Effector CD4-positive, alpha-beta T cell (primary cell): ENCODE data around the gene TBC1D2.

ENCODE experiments used
- DNase-seq: peaks from one replicate; pipeline ENCODE4 v3.0.0-alpha.2; 2020

Gene TBC1D2

GRCh38 chr9:98236901-98237487 lies 18.5 kb downstream of the TBC1D2 start:
- DNase-seq = no peak

GRCh38 chr9:98235126-98235525 lies 20.3 kb downstream of the TBC1D2 start:
- DNase-seq = no peak

DNA sequence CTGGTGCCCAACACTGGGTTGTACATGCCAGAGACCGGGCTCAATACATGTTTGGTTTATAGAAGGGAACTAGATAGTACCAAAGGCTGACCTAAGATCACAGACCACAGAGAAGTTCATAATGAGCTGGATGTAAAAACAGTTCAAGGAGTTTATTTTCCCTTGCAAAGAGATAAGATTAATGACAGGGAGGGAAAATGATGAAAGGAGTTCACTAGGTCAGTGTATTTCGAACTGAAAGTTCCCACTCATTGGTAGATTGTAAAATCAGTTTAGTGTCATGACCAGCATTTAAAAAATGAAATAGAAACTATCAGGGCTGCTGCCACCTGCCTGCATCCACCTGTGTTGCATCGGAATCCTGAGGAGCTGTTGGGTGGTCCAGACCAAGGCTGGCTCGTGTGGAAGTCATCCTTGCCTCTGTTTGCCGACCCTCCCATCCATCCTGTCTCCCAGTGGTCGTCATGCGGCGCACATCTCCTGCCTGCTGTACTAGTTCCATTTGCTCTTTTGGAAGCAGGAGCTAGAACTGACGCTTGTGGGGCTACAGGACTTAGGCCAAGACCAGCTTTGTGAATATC lies 21.1 kb downstream of the TBC1D2 start:
- no peak for DNase-seq

DNA sequence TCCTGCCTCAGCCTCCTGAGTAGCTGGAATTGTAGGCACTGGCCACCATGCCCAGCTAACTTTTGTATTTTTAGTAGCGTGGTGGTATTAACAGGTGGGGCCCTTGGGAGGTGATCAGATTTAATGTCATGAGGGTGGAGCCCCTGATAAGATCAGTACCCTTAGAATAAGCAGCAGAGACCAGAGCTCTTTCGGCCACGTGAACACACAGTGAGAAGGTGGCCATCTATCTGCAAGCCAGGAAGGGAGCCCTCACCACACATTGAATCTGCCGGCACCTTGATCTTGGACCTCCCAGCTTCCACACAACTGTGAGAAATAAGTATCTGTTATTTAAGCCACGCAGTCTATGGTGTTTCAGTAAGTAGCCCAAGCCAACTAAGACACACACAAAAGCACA lies 22.5 kb downstream of the TBC1D2 start:
- no peak for DNase-seq

- no peak for DNase-seq
These were observed 23.5 kb downstream of the TBC1D2 start for GRCh38 chr9:98231770-98232478.

DNA sequence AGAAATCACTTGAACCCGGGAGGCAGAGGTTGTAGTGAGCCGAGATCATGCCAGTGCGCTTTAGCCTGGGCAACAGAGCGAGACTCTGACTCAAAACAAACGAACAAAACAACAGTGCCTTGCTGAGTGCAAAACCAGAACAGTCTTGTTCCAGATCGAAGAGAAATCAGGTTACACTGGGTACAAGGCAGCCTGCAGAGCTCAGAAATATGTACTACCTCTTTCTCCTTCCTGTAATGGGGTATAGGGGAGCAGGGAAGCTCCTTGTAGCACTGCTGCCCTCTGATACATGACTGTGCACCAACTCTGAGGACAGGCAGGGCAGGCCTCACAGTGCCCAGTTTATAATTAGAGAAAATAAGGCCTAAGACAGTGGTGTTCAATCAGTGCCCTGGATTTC lies 24.7 kb downstream of the TBC1D2 start:
- no peak for DNase-seq

- no peak for DNase-seq
These were observed 25.1 kb downstream of the TBC1D2 start for GRCh38 chr9:98230304-98230703.

- DNase-seq = no peak
These were observed 25.8 kb downstream of the TBC1D2 start for GRCh38 chr9:98229620-98230019.

DNA sequence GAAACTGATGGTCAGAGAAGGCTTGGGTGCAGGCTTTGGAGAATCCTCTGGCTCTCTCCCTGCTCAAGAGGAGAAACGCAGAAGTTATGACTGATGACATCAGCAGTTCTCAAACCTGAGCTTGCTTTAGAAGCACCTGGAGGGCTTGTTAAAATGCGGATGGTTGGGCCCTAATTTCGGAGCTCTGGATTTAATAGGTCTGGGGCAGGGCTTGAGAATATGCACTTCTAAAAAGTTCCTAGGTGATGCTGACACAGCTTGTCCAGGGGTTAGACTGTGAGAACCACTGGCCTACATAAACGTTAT lies 26.4 kb downstream of the TBC1D2 start:
- no peak for DNase-seq

- DNase-seq = no peak
These were observed 26.9 kb downstream of the TBC1D2 start for GRCh38 chr9:98228392-98229089.

DNA sequence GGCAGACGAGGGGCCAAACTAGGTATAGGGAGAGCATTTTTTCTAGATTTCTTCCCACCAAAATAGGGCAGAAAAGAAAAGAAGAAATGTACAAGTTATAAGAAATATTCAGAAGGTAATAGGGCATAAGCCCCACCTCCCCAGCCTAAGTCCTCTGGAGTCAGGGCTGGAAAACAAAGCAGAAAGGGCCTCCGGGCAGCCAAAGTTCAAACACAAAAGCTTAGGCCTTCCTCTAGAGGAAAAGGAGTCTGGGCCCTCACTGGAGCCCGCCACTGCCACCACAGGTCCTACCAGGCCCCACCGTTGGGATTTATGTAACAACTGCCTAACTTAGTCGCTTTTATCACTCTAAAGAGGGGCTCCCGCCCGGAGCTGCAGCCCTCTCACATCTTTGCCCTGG lies 27.6 kb downstream of the TBC1D2 start:
- no peak for DNase-seq

- DNase-seq = no peak
These were observed 28.5 kb downstream of the TBC1D2 start for GRCh38 chr9:98226957-98227356.

- no peak for DNase-seq
These were observed 28.9 kb downstream of the TBC1D2 start for GRCh38 chr9:98226516-98226915.

GRCh38 chr9:98225015-98225442 lies 30.4 kb downstream of the TBC1D2 start:
- no peak for DNase-seq

DNA sequence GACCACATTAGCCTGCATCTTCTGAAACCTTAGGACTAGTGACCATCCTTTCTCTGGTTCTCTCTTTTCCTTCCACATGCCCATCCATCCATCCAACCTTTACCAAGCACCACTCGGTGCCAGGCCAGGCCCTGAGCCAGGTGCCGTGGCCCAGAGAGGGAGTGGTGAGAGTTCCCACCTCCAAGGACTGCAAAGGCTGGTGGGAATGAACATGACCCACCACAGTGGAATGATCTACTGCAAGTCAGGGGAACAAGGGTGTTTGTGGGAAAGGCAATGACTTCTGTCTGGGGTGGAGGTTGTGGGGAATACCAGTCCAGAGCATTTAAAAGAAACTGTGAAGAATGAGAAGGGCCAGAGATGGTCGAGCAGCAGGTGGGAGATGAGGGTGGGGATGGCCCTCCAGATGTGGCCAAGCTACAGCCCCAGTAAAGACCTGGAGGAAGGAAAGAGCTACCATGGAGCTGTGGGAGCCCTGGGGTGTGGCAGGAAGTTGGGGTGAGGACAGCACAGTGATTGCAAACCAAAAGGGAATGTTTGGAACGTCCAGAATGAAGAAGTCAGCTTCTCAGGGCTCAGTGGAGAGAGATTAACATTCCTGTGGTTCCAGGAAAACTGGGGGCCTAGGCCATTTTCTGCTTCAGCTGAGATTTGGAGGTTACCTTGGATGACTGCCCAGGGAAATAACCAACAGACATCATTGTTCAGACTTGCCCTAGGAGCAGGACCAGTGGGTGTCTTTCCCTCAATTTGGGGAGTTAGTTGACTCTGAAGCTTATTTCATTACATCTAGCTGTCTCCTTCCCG lies 32.4 kb downstream of the TBC1D2 start:
- no peak for DNase-seq

DNA sequence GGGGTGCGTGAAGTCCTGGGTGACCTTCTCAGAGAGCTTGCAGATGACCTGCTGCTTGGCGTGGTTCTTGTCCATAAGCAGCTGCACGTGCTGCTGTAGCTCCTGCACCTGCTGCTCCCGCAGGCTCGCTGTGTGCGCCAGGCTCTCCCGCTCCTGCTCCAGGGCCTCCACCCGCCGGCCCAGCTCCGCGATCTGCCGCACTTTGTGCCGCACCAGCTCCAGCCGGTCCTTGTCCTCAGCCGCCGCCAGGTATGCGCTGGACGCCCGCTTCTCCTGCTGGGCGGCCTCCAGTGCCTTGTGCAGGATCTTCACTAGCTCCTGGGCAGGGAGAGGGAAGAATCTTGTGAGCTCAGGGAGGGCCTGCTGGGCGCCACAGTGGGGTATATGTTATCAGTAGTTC lies 34.5 kb downstream of the TBC1D2 start:
- DNase-seq = no peak

DNA sequence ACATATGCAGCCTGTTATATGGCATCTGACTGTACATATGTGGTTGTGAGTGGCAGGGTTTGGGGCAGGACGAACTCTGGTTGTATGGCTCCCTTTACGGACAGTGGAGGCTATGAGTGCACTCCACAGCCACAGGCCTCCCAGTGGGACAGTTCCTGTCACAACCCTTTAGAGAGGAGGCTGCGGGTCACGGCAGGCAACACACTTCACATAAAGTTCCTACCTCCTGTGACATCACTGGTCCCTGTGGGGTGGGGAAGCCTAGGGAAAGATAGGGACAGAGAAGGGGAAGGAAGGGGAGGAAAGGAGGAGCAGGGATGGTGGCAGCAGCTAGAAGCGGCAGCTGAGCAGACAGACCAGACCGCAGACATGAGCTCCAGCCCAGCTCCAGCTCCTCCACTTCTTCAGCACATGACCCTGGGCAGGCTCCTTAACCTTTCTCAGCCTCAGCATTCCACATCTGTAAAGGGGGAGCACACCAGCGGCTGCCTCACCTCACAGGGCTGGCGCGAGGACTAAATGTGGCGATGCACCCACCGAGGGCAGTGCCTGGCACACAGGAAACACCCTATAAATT lies 35.6 kb downstream of the TBC1D2 start:
- DNase-seq = no peak

DNA sequence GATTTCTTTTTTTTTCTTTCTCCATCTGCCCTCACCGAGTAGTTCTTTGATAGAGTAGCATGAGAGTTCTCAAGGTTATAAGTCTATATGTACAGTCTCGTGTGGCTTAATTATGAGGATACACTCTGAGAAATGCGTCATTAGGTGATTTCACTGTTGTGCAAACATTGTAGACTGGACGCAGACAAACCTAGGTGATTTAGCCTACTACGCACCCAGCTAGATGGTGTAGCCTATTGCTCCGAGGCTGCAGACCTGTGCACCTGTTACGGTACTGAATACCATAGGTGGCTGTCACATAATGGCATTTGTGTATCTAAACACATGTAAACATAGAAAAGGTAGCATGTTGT lies 36.1 kb downstream of the TBC1D2 start:
- DNase-seq = no peak

DNA sequence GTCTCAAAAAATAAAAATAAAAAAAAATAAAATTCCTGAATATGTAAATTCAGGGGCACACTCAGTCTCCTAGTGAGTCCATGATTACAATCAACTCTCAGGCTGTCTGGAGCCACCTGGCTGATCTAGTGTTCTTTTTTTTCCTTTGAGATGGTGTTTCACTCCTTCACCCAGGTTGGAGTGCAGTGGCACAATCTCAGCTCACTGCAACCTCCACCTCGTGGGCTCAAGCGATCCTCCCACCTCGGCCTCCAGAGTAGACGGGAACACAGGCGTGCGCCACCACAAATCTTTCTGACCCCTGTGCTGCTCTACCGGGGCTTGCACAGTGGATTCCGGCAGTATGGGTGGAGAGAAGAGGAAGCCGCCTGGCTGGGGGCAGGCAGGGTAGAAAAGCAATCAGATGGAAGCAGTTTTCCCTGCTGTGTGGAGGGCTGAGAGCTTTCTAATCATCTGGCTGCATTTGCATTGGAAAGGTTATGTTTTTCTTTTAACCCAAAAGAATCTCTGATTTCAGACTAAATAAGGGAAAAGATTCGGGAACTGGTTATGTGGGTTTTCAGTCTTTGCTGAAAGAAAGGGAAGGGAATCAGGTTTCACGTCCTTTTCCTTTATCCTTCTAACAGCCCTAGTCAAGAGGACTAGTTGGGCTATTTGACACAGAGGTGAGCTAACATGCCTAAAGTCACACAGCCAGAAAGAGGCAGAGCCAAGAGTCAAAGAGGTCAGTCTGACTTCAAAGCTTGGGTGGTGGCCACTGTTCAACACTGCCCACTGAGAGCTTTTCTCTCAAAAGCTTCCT lies 36.7 kb downstream of the TBC1D2 start:
- DNase-seq = no peak

DNA sequence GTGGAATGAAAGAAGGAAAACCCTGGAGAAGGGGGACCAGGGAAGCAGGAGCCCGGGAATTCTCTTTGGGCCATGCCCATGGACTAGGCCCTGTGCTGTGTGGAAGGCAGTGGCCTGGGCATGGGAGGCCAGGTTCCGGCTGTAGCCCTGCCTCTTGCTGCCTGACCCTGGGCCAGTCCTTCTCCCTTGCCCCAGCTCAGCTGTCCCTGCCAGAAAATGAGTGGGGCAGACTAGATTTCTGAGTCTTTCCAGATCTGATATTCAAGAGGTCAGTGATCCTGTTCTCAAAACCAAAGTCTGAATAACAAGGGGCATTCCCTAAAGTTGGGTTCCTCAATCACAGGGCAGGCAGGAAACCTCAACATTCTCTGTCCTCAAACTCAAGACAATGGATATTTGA lies 38.2 kb downstream of the TBC1D2 start:
- DNase-seq = no peak

GRCh38 chr9:98216391-98216790 lies 39.1 kb downstream of the TBC1D2 start:
- DNase-seq = no peak

- DNase-seq = peak; percentile 10
These were observed 39.6 kb downstream of the TBC1D2 start for GRCh38 chr9:98215821-98216220.
